ENCODE measurements around the gene SLC25A17.
"Not testable (repeated sequence)": the region's sequence is repeated elsewhere in the genome, so short reads cannot be mapped to it uniquely, and the experiment has no call there.

Gene SLC25A17

GRCh38 chr22:40818747-40819598 is at the start of gene SLC25A17:
SLC25A17 (minus strand) TSS chr22:40819346; CDS start chr22:40819248, 98 bp downstream.
- DNase-seq (ENCODE audit: low read depth), result peak; percentile 77

- not testable (repeated sequence) for DNase-seq (ENCODE audit: low read depth)
Measured at GRCh38 chr22:40868379-40868778, 49.2 kb upstream of the SLC25A17 start.

- DNase-seq (ENCODE audit: low read depth), result no peak
Measured at GRCh38 chr22:40867109-40867508, 48.0 kb upstream of the SLC25A17 start.

DNA sequence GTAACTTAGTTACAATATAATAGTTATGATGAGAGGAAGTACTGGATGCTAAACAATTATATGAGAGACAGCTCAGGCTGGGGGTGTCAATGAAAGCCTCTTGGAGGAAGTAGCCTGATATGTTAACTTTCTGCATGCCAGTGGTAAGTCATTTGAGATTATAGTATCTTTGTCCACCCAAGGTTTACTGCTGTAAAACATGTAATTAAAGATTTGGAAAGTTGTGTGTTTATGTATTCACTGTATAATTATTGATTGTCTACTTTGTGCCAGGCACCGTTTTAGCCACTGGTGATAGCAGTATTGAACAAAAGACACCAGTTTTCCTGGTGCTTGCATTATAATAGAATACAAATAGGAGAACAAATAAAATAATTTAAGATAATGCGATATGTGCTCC is 43.4 kb upstream of the SLC25A17 start:
- no peak for DNase-seq (ENCODE audit: low read depth)

DNA sequence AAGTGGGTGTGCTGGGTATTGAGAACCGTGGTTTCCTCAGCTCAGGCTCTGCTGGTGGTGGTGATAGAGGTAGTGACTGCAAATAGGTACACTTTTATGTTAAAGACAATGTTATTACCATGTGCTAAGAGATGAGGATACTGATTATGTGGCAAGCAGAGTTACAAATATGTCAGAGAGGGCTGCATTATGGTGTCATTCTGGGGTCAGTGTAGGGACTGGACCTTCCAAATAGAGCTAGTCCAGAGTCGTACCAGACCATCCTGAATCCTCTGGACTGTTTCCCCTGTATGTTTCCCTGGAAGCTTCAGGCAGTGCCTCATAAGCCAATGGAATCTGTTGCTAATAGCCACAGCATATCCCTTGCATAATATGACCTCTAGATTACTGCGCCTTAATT is 42.9 kb upstream of the SLC25A17 start, which contains the start of gene DNAJB7:
Gene DNAJB7, minus strand, starts transcription at position 101 of the 400 bp plus-strand sequence. CDS start 119 bp downstream, outside the sequence.
- DNase-seq (ENCODE audit: low read depth), result no peak

DNA sequence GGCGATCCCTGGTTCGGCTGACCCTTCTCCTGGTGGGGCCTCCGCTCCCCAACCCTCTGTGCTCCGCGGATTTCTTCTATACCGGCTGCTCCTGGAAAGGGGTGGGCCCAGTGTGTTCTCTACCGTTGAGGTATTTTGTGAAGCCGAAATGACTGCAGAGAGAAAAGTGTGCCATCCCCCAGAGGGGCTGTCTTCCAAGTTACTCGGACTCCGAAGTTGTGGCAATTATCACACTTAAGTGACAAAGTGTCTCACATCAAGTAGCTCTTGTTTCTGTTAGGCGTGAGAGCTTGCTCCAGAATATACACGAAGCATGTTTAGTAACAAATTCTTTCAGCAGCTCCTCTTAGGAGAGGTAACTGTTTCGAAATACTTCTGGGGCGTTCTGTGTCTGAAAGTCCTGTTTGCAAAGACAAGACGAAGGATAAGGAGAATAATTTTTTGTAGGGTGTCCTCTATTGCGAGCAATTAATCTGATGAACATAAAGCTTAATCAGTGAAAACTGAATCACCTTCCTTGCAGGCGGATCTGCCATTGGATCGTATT is 38.2 kb upstream of the SLC25A17 start:
- no peak for DNase-seq (ENCODE audit: low read depth)

DNA sequence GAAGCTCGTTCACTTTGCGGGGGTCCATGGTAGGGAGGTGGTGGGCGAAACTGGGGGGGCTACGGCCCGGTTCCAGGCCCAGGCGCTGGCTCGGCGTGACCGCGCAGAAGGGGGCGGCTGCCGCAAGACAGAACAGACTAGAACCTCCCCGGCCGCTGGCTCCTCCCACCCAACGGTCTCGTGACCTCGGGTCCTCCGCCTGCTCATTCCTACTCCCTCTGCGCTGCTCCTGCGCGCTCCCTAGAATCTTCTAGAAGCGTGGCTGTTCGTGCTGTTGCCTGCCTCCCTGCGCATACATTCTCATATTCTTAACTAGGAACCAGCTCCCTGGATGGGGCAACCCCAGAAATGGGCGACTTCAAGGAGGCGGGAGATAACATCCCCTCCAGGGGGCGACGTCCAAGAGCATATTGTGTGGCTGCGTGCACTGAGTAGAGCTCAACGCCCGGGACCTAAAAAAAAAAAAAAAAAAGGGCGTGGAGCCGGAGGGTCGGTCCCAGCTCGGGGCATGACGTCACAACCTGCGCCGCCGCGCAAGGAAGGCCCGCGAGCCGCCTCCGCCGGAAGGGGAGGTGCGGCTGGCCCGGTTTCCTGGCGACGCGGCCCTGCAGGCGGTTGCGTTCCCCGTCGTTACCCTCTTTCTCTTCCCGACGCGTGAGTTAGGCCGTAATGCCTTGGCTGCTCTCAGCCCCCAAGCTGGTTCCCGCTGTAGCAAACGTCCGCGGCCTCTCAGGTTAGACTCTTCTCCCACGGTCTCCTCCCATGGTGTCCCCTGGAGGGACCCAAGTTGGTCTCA is 37.6 kb upstream of the SLC25A17 start, which contains the start of the genes ST13 and XPNPEP3:
Gene ST13, minus strand, starts transcription at position 127 of the 796 bp plus-strand sequence. Its CDS starts 99 bp downstream, at position 28.
Gene XPNPEP3, plus strand, starts transcription at position 636 of the 796 bp plus-strand sequence. Its CDS starts 34 bp downstream, at position 670.
- DNase-seq (ENCODE audit: low read depth), result peak; percentile 93

DNA sequence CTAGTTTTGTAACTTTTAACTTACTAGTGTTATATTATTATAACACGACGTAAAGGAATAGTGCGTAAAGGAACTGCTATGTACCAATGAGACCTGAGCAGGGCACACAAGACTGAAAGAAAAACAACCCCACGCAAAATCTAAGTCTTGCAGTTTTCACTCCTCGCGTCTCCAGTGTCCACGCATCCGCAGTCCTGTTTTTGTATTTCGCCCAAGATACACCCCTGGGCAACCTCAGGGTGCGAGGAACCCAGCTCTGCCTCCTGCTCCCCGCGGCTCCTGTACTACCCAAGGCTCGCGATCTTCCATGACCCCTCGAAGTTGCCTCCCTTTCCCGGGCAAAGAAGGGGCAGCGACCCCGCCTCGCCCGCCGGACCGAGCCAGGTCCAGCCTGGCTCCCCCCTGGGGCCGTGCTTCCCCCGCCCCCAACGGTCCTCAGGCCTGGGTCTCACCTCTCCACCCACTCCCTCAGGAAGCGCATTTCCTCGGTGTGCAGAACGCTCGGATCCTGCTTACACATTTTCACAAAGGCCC is 36.9 kb upstream of the SLC25A17 start:
- no peak for DNase-seq (ENCODE audit: low read depth)

GRCh38 chr22:40855071-40855978 is 36.2 kb upstream of the SLC25A17 start:
- DNase-seq (ENCODE audit: low read depth), result no peak

- no peak for DNase-seq (ENCODE audit: low read depth)
Measured at GRCh38 chr22:40853961-40854360, 34.8 kb upstream of the SLC25A17 start.

DNA sequence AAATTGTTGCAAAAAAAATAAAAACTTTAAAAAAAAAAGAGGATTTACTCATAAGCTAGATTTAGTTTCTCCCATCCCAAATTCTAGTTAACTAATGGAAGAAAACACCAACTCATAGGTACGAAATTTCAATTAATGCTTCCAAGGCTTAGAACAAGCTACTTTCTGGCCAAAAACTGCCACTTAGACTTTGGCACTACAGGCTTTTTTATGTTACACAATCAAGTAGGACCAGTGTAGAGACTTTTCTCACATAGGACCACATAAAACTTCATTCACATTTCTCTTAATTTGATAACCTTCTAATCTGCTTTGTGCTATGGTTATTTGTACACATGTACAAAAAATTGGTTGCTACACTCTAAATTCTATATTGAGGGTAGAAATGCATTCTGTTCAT is 34.2 kb upstream of the SLC25A17 start:
- no peak for DNase-seq (ENCODE audit: low read depth)

GRCh38 chr22:40845816-40846215 is 26.7 kb upstream of the SLC25A17 start:
- not testable (repeated sequence) for DNase-seq (ENCODE audit: low read depth)

GRCh38 chr22:40844951-40845350 is 25.8 kb upstream of the SLC25A17 start:
- DNase-seq (ENCODE audit: low read depth), result no peak

DNA sequence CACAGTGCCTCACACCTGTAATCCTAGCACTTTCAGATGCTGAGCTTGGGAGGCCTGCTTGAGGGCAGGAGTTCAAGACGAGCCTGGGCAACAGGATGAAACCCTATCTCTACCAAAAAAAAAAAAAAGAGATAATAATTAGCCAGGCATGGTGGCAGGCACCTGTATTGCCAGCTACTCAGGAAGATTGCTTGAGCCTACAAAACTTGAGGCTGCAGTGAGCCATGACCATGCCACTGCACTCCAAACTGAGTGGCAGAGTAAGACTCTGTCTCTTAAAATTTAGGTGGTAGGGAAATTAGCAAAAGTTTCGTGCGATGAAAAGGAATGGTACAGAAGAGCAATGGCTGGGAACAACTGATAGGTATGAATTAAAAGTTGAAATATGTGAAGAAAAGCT is 19.3 kb upstream of the SLC25A17 start:
- no peak for DNase-seq (ENCODE audit: low read depth)

DNA sequence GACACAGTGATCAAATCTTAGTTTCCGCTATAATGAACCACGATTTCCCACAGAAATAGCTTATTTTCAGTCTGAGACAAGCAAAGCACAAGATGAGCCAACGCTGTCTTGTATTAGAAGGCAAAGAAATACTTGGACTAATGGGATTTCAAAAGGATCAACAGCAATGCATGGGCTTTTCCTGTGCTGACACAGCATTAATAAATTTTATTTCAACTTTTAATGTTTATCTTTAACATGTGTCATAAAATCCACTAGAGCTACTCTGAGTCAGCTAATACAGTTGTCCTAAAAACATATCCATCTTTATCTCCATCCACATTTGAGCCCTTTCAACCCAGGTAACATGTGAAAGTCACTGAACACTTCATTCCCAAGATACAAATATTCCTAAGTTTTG is 15.5 kb upstream of the SLC25A17 start:
- no peak for DNase-seq (ENCODE audit: low read depth)

GRCh38 chr22:40829131-40829530 is 10.0 kb upstream of the SLC25A17 start:
- no peak for DNase-seq (ENCODE audit: low read depth)

GRCh38 chr22:40826984-40827741 is 8.0 kb upstream of the SLC25A17 start:
- no peak for DNase-seq (ENCODE audit: low read depth)

DNA sequence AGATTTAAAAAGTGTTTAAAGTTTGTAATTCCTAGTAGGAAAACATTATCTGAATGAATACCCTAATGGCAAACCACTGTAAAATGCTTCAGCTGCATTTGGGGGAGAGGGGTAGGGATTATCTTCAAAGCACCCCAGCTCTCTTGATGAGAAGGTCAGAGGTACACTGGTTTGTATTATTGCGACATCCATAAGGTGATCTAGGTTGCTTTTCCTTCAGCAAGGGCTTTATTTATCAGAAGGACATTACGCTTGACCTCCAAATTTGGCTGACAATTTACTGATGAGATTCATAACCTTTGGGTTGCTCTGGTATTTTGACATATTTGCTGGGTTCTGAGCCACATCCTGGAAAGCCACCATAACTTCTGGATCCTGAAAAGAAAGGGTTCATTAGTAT is 7.1 kb upstream of the SLC25A17 start:
- DNase-seq (ENCODE audit: low read depth), result not testable (repeated sequence)

- no peak for DNase-seq (ENCODE audit: low read depth)
Measured at GRCh38 chr22:40823426-40823825, 4.3 kb upstream of the SLC25A17 start.

DNA sequence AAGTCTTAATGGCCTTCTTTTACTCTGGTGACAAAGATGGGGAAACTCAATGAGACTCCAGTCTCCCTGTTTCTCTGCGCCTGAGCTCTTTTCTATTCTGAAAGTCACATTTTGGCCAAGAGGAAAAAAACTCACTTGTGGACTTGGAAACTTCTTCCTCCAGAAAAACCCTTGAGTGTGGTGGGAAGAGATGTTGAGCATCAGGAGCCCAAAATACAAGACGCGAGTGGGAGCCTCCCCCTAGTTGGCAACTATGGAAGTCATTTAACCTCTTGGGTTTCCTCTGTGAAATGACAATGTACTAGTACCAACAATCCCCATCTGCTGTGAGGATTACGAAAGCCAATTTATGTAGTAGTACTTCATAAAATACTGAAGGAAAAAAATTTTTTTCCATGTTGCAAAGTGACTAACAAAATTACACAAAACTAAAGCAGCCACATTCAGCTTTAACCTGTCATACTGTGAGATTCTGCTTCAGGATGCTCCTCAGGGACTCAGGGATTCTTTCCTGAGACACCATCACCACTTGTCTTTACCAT is 524 bp upstream of the SLC25A17 start:
- DNase-seq (ENCODE audit: low read depth), result no peak

Measured in stimulated activated CD8-positive, alpha-beta memory T cell treated with anti-CD3 and anti-CD28 coated beads, Interleukin-7, amount 100 ng/mL, for 24 hours (primary cell).